ENCODE results near the gene RARB. TPM values are rescaled to one million over a fixed set of nuclear protein-coding genes. Genes with fewer than 3 reads are reported as not detected.

The RARB gene
- total and polyA plus RNA-seq, 9 of the 15 experiments (the other 6 are each of a cell fraction or from before 2014, with no cell fraction given) = 0.15 to 1.3 (median 0.27) TPM

- Histone ChIP-seq H3K4me2 (ENCODE audit: insufficient read depth, low read length) (no peak overlapping the region), H3K9me1 (ENCODE audit: control insufficient read depth, insufficient read depth, low read length) (no peaks in the 10 kb centered on the region), H3K9ac (ENCODE audit: insufficient read depth in 1 of 2, low read depth in 2 of 2, low read length in 2 of 2) (no peak overlapping the region), H3K79me2 (ENCODE audit: control insufficient read depth, insufficient read depth, low read length) (no peaks in the 10 kb centered on the region), H3K4me1 (replicated peaks in 1 of 2; ENCODE audit: control insufficient read depth in 2 of 2, insufficient read depth in 2 of 2, low read length in 2 of 2) (no peaks in the 10 kb centered on the region; a peak in 1 of 5 replicates), H3K9me3 (replicated peaks; ENCODE audit: control insufficient read depth, insufficient read depth, low read depth, low read length) (no peaks in the 10 kb centered on the region), H3K4me3 (no peak overlapping the region), H2AFZ (ENCODE audit: low read depth, low read length) (no peak overlapping the region), H4K20me1 (replicated peaks; ENCODE audit: control insufficient read depth, insufficient read depth, low read length) (no peaks in the 10 kb centered on the region), H3K27me3 (ENCODE audit: control insufficient read depth in 2 of 2, insufficient read depth in 2 of 2, low read length in 2 of 2) (peaks cover 11 to 12% of the 10 kb centered on the region in 2 experiments), H3K27ac (ENCODE audit: extremely low read depth, low read depth, low read length) (no peak overlapping the region), H3K36me3 (ENCODE audit: control insufficient read depth, insufficient read depth, low read length) (no peaks in the 10 kb centered on the region)
- ATAC-seq = no peak
- POLR2A ChIA-PET = no interaction called here
- WGBS (ENCODE audit: insufficient coverage, low coverage, missing lambda C conversion rate) = 5% methylated on average over 2 of the region's 2 CpGs
- DNase-seq (ENCODE audit: extremely low read depth in 1 of 4, low spot score in 3 of 4) = no peak
- intact Hi-C loops (cut with micrococcal nuclease) (no loop called here), in situ Hi-C loops (cut with MboI) (no loop called here)
- CTCF ChIA-PET (ENCODE audit: low intra/inter-chr PET ratio) = no interaction called here
- no TSS peak for BruUV-seq (replicated peaks)
- FAIRE-seq = no peak
- no peak for TF ChIP-seq NR2C1 (IDR thresholded peaks at IDR 0.05)
- TF ChIP-seq NR2C1 (tag; IDR thresholded peaks at IDR 0.05) = no peak
- TF ChIP-seq ETV5 (CRISPR knock-in tag; IDR thresholded peaks at IDR 0.05; ENCODE audit: low read depth) = no peak
- TF ChIP-seq ZNF174 (CRISPR knock-in tag; IDR thresholded peaks at IDR 0.05) = no peak
- TF ChIP-seq THRAP3 (IDR thresholded peaks at IDR 0.05; ENCODE audit: borderline replicate concordance) = no peak
- TF ChIP-seq ZNF318 (IDR thresholded peaks at IDR 0.05; ENCODE audit: borderline replicate concordance in 1 of 2, low read depth in 1 of 2) = no peak
- TF ChIP-seq ZNF699 (CRISPR knock-in tag; IDR thresholded peaks at IDR 0.05; ENCODE audit: insufficient replicate concordance) = no peak
- TF ChIP-seq CREB5 (CRISPR knock-in tag; IDR thresholded peaks at IDR 0.05) = no peak
- no peak for TF ChIP-seq NCOA2 (IDR thresholded peaks at IDR 0.05; ENCODE audit: partially characterized antibody in 2 of 2)
- TF ChIP-seq THAP12 (CRISPR knock-in tag; IDR thresholded peaks at IDR 0.05) = no peak
- TF ChIP-seq PML (IDR thresholded peaks at IDR 0.05; ENCODE audit: low read length) = no peak
Measured at GRCh38 chr3:25433106-25433505, 5.0 kb downstream of the RARB start.

All from K562 (cell line).